ENCODE data around the gene PLCD1.
"Not testable (repeated sequence)": the region's sequence is repeated elsewhere in the genome, so short reads cannot be mapped to it uniquely, and the experiment has no call there.

The PLCD1 gene

GRCh38 chr3:38029400-38030125 lies at the start of gene PLCD1:
Gene PLCD1 (minus strand): TSS chr3:38029642. CDS start chr3:38029539, 103 bp downstream.
- peak; percentile 17 for DNase-seq

GRCh38 chr3:38077073-38077472 lies 47.6 kb upstream of the PLCD1 start:
- DNase-seq, result not testable (repeated sequence)

- no peak for DNase-seq
Measured at GRCh38 chr3:38070013-38070412, 40.6 kb upstream of the PLCD1 start.

GRCh38 chr3:38067508-38068233 lies 38.2 kb upstream of the PLCD1 start:
- no peak for DNase-seq

GRCh38 chr3:38064453-38064852 lies 35.0 kb upstream of the PLCD1 start:
- not testable (repeated sequence) for DNase-seq

- no peak for DNase-seq
Measured at GRCh38 chr3:38062809-38063208, 33.4 kb upstream of the PLCD1 start.

GRCh38 chr3:38059591-38059990 lies 30.1 kb upstream of the PLCD1 start:
- no peak for DNase-seq

GRCh38 chr3:38059148-38059547 lies 29.7 kb upstream of the PLCD1 start:
- DNase-seq, result no peak

- DNase-seq, result no peak
Measured at GRCh38 chr3:38054499-38055001, 25.1 kb upstream of the PLCD1 start.

- not testable (repeated sequence) for DNase-seq
Measured at GRCh38 chr3:38053813-38054498, 24.5 kb upstream of the PLCD1 start.

- not testable (repeated sequence) for DNase-seq
Measured at GRCh38 chr3:38053286-38053685, 23.8 kb upstream of the PLCD1 start.

- DNase-seq, result no peak
Measured at GRCh38 chr3:38051131-38051530, 21.7 kb upstream of the PLCD1 start.

GRCh38 chr3:38049358-38050126 lies 20.1 kb upstream of the PLCD1 start:
- no peak for DNase-seq

- no peak for DNase-seq
Measured at GRCh38 chr3:38047896-38048295, 18.5 kb upstream of the PLCD1 start.

GRCh38 chr3:38046821-38047220 lies 17.4 kb upstream of the PLCD1 start:
- DNase-seq, result no peak

GRCh38 chr3:38046027-38046426 lies 16.6 kb upstream of the PLCD1 start:
- no peak for DNase-seq

- DNase-seq, result no peak
Measured at GRCh38 chr3:38043486-38043885, 14.0 kb upstream of the PLCD1 start.

GRCh38 chr3:38040401-38040800 lies 11.0 kb upstream of the PLCD1 start:
- DNase-seq, result no peak

GRCh38 chr3:38039899-38040261 lies 10.4 kb upstream of the PLCD1 start:
- DNase-seq, result no peak

- DNase-seq, result peak; percentile 50
Measured at GRCh38 chr3:38039101-38039898, 9.9 kb upstream of the PLCD1 start, which contains the start of gene DLEC1. Gene DLEC1 (plus strand): TSS chr3:38039208. CDS start chr3:38039226, 18 bp downstream.

GRCh38 chr3:38038447-38038911 lies 9.0 kb upstream of the PLCD1 start:
- DNase-seq, result no peak

GRCh38 chr3:38036906-38037305 lies 7.5 kb upstream of the PLCD1 start:
- no peak for DNase-seq
